GM12892 (cell line): Measurements from ENCODE around the gene BTK.

Experiments used
- POLR2A ChIP-seq: IDR thresholded peaks from 2 replicates; pipeline ENCODE4 v1.6.1; 2011; ENCODE audit warnings: low read depth, low read length, control low read depth
- POLR2AphosphoS5 ChIP-seq: IDR thresholded peaks from 2 replicates; pipeline ENCODE4 v1.6.1; 2011; ENCODE audit warnings: low read depth, low read length, control low read depth

DNA sequence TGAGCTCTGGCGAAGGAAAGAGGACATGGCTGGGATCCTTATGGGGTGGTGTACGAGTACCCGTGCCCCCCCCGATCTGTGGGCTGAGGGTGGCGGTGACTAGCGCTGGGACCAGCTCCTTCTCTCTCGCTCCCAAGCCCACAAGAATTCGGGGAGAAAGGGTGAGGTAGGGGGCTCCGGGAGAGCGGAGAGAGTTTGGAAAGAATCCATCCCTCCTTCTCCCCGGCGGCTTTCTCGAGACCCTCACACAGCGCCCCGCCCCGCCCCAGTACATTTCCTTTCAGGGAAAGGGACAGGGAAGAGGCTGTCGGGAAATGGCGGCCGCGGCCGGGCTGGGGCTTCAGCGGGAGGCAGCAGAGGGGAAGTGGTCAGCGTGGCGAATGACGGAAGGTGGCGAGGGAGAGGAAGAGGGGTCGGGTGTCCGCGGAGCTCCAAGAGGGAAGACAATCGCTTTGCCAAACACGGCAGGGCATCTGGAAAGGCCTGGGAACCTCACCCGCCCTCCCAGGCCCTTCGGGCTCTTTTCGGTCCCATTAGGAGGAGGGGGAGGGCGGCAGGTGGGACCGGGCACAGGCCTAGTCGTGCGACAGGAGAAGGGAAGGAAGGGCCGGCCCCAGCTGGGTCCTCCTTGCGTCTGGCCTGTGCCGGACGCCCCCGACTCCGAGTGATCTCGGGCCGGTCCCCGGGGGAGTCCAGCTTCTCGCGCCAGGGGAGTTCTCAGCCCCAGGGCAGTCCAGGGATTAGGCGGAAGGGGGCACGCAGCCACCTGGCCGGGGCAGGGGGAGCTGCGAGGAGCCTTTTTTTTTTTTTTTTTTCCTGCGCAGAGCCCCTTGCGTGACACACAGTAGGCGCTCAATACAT, 32.2 kb upstream of the BTK start:
- TF ChIP-seq POLR2A (peak; percentile 63; the same call in 1 of the 2 replicates), POLR2AphosphoS5 (peak; percentile 54)
